Activated CD4-positive, alpha-beta T cell treated with anti-CD3 and anti-CD28 coated beads for 4 hours (primary cell): Measurements from ENCODE around the gene HS3ST5.
"Not testable (repeated sequence)": the region's sequence is repeated elsewhere in the genome, so short reads cannot be mapped to it uniquely, and the experiment has no call there.

ENCODE experiments used
- DNase-seq, 2 donors: peaks; one replicate each; pipeline ENCODE4 v3.0.0-alpha.2; 2020

HS3ST5 gene

GRCh38 chr6:114039841-114040240 is 303.0 kb downstream of the HS3ST5 start:
- DNase-seq, result no peak

GRCh38 chr6:114033606-114034005 is 309.2 kb downstream of the HS3ST5 start:
- no peak for DNase-seq

DNA sequence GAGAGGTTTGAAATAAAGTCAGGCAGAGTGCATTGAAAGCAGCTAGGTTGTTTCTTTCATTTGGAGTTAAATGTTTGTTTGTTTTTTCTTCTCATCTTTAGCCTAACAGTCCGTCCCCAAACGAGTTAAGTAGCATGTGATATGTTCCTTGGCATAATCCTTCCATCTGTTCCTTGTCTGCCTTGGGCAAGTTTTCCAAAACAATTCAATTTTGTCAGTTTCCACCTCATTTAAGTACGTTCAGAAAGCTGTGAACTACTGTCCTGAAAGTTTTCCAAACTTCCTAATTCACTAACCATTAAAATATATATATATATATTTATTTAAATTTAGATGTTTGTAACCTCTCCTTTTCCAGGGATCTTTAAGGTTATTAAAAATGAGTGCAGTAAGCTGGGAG is 310.1 kb downstream of the HS3ST5 start:
- no peak for DNase-seq

GRCh38 chr6:114030767-114031166 is 312.1 kb downstream of the HS3ST5 start:
- DNase-seq, result no peak

GRCh38 chr6:114024746-114025145 is 318.1 kb downstream of the HS3ST5 start:
- DNase-seq, result no peak

GRCh38 chr6:114020196-114020595 is 322.6 kb downstream of the HS3ST5 start:
- DNase-seq, result no peak

GRCh38 chr6:114017146-114017545 is 325.7 kb downstream of the HS3ST5 start:
- not testable (repeated sequence) for DNase-seq

- DNase-seq, result not testable (repeated sequence)
Measured at GRCh38 chr6:114014106-114014505, 328.7 kb downstream of the HS3ST5 start.

DNA sequence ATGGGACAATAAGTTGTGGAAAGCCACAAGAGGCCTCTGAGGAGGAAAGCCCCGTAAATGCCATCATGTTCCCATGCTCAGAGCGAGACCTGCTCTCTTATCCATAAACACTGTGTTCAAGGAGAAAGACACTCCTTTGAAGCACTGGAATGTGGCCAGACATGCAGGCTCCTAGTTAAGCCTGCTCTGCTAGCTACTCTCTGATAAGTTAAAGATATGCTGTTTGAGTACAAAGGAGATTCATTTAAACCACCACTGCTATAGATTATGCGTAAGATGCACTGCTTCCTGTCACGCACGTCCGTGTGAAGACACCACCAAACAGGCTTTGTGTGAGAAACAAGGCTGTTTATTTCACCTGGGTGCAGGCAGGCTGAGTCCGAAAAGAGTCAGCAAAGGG is 331.3 kb downstream of the HS3ST5 start:
- DNase-seq, result not testable (repeated sequence)

DNA sequence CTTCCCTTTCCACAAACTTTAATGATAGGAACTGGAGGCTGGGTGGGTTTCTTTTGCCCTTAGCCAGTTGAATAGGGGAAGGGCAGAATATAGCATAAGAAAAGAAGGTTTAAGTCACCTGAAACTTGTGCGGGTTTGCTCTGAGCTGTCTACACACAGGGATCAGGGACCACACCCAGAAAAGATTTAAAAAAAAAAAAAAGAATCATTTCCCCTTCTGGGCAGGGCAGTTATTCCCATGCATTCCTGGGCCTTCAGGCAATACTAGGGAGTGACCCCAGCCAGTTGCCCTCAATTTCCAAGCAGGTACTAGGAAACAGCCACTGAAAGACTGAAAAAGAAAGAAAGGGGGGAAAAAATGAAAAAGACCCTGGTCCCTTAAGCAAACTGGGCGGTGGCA is 332.3 kb downstream of the HS3ST5 start:
- DNase-seq, result no peak

DNA sequence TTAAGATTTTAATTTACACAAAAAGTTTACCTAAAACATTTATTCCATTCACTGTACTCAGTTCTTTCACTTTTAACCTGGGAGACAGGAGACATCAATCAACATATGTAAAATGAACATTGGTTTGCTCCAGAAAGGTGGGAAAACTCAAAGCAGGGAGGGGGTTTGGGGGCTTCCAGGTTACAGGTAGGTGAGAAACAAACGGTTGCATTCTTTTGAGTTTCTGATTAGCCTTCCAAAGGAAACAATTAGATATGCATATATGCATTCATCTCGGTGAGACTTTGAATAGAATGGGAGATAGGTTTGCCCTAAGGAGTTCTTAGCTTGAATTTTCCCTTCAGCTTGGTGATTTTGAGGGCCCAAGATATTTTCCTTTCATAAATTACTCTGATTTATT is 333.6 kb downstream of the HS3ST5 start:
- no peak for DNase-seq

DNA sequence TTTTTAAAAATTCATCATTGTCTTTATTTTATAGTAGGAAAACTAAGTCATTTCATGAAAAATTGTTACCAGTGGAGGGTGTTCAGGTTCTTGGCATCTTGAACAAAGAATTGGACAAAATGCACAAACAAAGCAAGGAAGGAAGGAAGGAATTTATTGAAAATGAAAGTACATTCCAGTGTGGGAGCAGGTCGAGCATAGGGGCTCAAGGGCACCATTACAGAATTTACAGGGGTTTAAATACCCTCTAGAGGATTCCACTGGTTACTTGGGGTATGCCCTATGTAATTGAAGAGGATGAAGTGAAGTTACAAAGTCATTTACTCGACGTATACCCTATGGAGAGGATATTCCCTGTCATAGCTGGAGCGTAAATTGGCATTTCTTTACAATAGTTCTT is 334.5 kb downstream of the HS3ST5 start:
- DNase-seq, result no peak

GRCh38 chr6:114007516-114007915 is 335.3 kb downstream of the HS3ST5 start:
- peak; percentile 3 to 7 for DNase-seq
